HepG2 (cell line): ENCODE measurements around the gene SYNE2.

ENCODE experiments used
- CCDC6 ChIP-seq: sonication (generic); formaldehyde crosslinking; IDR thresholded peaks from 2 replicates; pipeline ENCODE4 v1.8.1; 2022; ENCODE audit warnings: mild to moderate bottlenecking, missing genetic modification reagents, moderate library complexity
- HMGXB4 ChIP-seq, 2 experiments: sonication (generic) in 1 of 2; formaldehyde crosslinking in 1 of 2; IDR thresholded peaks; 2 replicates each; pipeline versions ENCODE4 v1.4.0 to v1.6.1; 2018 to 2020; ENCODE audit warnings: missing genetic modification reagents in 2 of 2, borderline replicate concordance in 1 of 2, low read depth in 1 of 2, mild to moderate bottlenecking in 1 of 2, missing biosample characterization in 1 of 2
- HNRNPLL ChIP-seq: fragments of 200-400 bp; formaldehyde crosslinking; IDR thresholded peaks from 2 replicates; pipeline ENCODE4 v1.6.1; 2017; ENCODE audit warnings: mild to moderate bottlenecking, low read depth, low read length; ENCODE audit not compliant: poor library complexity, severe bottlenecking
- MAF1 ChIP-seq: sonication (generic); formaldehyde crosslinking; IDR thresholded peaks from 2 replicates; pipeline ENCODE4 v1.5.0; 2020; ENCODE audit warnings: missing genetic modification reagents, borderline replicate concordance
- MXI1 ChIP-seq: IDR thresholded peaks from 3 replicates; pipeline ENCODE4 v1.6.1; 2012; ENCODE audit warnings: low read depth, low read length, inconsistent platforms, borderline replicate concordance
- POLR2AphosphoS5 ChIP-seq: IDR thresholded peaks from 2 replicates; pipeline ENCODE4 v1.6.1; 2012; ENCODE audit warnings: low read depth, low read length
- PRMT3 ChIP-seq: sonication (generic); formaldehyde crosslinking; IDR thresholded peaks from 2 replicates; pipeline ENCODE4 v1.8.1; 2022; ENCODE audit warnings: low read depth, mild to moderate bottlenecking, moderate library complexity, missing genetic modification reagents, borderline replicate concordance
- TAF1 ChIP-seq: sonication (generic); formaldehyde crosslinking; IDR thresholded peaks from 2 replicates; pipeline ENCODE4 v1.4.0; 2020; ENCODE audit warnings: missing genetic modification reagents
- TCF12 ChIP-seq, 2 experiments: fragments of 450-650 bp in 1 of 2; sonication (generic) in 1 of 2; formaldehyde crosslinking in 1 of 2; IDR thresholded peaks; 2 replicates each; pipeline versions ENCODE4 v1.6.1 to v1.8.0; 2017 to 2022; ENCODE audit warnings: antibody characterized with exemption in 1 of 2, mild to moderate bottlenecking in 1 of 2, missing genetic modification reagents in 1 of 2, moderate library complexity in 1 of 2
- ZFP36 ChIP-seq: fragments of 150-350 bp; IDR thresholded peaks from 2 replicates; pipeline ENCODE4 v1.6.1; 2018; ENCODE audit warnings: borderline replicate concordance, low read length, low read depth; ENCODE audit not compliant: partially characterized antibody
- ZMYM4 ChIP-seq: sonication (generic); formaldehyde crosslinking; IDR thresholded peaks from 2 replicates; pipeline ENCODE4 v1.8.1; 2023; ENCODE audit warnings: mild to moderate bottlenecking, missing genetic modification reagents
- ZNF232 ChIP-seq: sonication (generic); formaldehyde crosslinking; IDR thresholded peaks from 2 replicates; pipeline ENCODE4 v1.4.0; 2020; ENCODE audit warnings: missing genetic modification reagents, borderline replicate concordance
- TF ChIP-seq, protein P1 (sequence below): fragments of 450-650 bp; IDR thresholded peaks from 2 replicates; pipeline ENCODE4 v1.6.1; 2017; ENCODE audit warnings: mild to moderate bottlenecking
- TF ChIP-seq, protein P2 (sequence below): sonication (generic); formaldehyde crosslinking; IDR thresholded peaks from 2 replicates; pipeline ENCODE4 v1.5.0; 2020; ENCODE audit warnings: mild to moderate bottlenecking, missing genetic modification reagents, moderate library complexity

DNA sequence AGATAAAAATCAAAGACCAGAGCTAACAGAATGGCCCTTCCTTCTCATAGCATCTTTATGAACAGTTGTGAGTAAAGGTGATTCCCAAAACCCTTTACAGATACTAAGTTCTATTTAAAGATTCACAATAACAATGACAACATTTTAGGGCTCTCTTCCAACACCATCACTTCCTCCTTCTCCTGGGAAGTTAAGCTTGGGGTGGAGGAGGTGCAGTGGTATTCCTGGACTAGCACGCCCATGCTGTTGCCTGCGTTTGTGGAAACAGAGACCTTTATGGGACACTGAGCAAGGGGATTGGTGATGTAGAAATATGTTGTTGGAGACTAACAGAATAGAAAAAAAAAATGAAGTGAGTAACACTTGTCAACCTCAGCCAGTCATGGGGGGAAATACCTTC lies 22.5 kb downstream of the SYNE2 start:
- TF ChIP-seq, protein P1, sequence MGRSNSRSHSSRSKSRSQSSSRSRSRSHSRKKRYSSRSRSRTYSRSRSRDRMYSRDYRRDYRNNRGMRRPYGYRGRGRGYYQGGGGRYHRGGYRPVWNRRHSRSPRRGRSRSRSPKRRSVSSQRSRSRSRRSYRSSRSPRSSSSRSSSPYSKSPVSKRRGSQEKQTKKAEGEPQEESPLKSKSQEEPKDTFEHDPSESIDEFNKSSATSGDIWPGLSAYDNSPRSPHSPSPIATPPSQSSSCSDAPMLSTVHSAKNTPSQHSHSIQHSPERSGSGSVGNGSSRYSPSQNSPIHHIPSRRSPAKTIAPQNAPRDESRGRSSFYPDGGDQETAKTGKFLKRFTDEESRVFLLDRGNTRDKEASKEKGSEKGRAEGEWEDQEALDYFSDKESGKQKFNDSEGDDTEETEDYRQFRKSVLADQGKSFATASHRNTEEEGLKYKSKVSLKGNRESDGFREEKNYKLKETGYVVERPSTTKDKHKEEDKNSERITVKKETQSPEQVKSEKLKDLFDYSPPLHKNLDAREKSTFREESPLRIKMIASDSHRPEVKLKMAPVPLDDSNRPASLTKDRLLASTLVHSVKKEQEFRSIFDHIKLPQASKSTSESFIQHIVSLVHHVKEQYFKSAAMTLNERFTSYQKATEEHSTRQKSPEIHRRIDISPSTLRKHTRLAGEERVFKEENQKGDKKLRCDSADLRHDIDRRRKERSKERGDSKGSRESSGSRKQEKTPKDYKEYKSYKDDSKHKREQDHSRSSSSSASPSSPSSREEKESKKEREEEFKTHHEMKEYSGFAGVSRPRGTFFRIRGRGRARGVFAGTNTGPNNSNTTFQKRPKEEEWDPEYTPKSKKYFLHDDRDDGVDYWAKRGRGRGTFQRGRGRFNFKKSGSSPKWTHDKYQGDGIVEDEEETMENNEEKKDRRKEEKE: no peak
- TF ChIP-seq, protein P2, sequence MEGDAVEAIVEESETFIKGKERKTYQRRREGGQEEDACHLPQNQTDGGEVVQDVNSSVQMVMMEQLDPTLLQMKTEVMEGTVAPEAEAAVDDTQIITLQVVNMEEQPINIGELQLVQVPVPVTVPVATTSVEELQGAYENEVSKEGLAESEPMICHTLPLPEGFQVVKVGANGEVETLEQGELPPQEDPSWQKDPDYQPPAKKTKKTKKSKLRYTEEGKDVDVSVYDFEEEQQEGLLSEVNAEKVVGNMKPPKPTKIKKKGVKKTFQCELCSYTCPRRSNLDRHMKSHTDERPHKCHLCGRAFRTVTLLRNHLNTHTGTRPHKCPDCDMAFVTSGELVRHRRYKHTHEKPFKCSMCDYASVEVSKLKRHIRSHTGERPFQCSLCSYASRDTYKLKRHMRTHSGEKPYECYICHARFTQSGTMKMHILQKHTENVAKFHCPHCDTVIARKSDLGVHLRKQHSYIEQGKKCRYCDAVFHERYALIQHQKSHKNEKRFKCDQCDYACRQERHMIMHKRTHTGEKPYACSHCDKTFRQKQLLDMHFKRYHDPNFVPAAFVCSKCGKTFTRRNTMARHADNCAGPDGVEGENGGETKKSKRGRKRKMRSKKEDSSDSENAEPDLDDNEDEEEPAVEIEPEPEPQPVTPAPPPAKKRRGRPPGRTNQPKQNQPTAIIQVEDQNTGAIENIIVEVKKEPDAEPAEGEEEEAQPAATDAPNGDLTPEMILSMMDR (CRISPR knock-in tag): no peak
- TF ChIP-seq MAF1 (CRISPR knock-in tag): no peak
- no peak for TF ChIP-seq ZMYM4 (CRISPR knock-in tag)
- TF ChIP-seq ZNF232 (CRISPR knock-in tag): no peak
- TF ChIP-seq CCDC6: no peak
- no peak for TF ChIP-seq TAF1
- no peak for TF ChIP-seq HMGXB4 (CRISPR knock-in tag; IDR thresholded peaks at IDR 0.05; ENCODE audit: borderline replicate concordance in 1 of 2, low read depth in 1 of 2)
- no peak for TF ChIP-seq MXI1
- no peak for TF ChIP-seq TCF12 (IDR thresholded peaks at IDR 0.05)
- no peak for TF ChIP-seq TCF12 (CRISPR knock-in tag; IDR thresholded peaks at IDR 0.05)
- TF ChIP-seq ZFP36: no peak
- TF ChIP-seq HNRNPLL: no peak
- no peak for TF ChIP-seq POLR2AphosphoS5
- TF ChIP-seq PRMT3 (CRISPR knock-in tag): no peak
